Activated CD8-positive, alpha-beta T cell treated with anti-CD3 and anti-CD28 coated beads, Interleukin-2, amount 10 ng/mL, durations not matched to agents 7 days and 5 days (primary cell): ENCODE measurements around the gene CCDC59. TPM values are rescaled to one million over a fixed set of nuclear protein-coding genes. Genes with fewer than 3 reads are reported as not detected.

Experiments
- ATAC-seq: fragments of 150-1000 bp; cut with Tn5 transposase; one replicate; pipeline ENCODE4 v1.10.0; 2021; ENCODE audit warnings: moderate library complexity
- CTCF ChIA-PET: fragments of 350-600 bp; sonication (Branson Sonifier 250); formaldehyde crosslinking; loops from one replicate; lab custom pipeline; 2021; ENCODE audit warnings: antibody characterized with exemption; lab: Charles Lee
- POLR2A ChIA-PET: fragments of 350-600 bp; sonication (Branson Sonifier 250); formaldehyde crosslinking; loops from one replicate; lab custom pipeline; 2021; ENCODE audit warnings: antibody characterized with exemption; lab: Charles Lee
- DNase-seq: peaks from one replicate; pipeline ENCODE4 v3.0.0-alpha.2; 2020
- H3K27ac Mint-ChIP-seq: one replicate; pipeline ENCODE4 v1.8.0; 2021; ENCODE audit warnings: mild to moderate bottlenecking, mixed read lengths
- H3K27me3 Mint-ChIP-seq: one replicate; pipeline ENCODE4 v1.8.0; 2021; ENCODE audit warnings: low read depth, mixed read lengths
- H3K36me3 Mint-ChIP-seq: one replicate; pipeline ENCODE4 v1.8.0; 2021; ENCODE audit warnings: low read depth, mixed read lengths
- H3K4me1 Mint-ChIP-seq: one replicate; pipeline ENCODE4 v1.8.0; 2021; ENCODE audit warnings: low read depth, mixed read lengths
- H3K4me3 Mint-ChIP-seq: one replicate; pipeline ENCODE4 v1.8.0; 2021; ENCODE audit warnings: mild to moderate bottlenecking, mixed read lengths
- H3K9me3 Mint-ChIP-seq: one replicate; pipeline ENCODE4 v1.8.0; 2022; ENCODE audit warnings: mixed read lengths; ENCODE audit not compliant: insufficient read depth
- total RNA-seq, 2 experiments: library from RNA; stranded (reverse); gene quantifications; one replicate each; pipeline ENCODE4 v1.2.3, GENCODE V29; 2021

Gene CCDC59, protein sequence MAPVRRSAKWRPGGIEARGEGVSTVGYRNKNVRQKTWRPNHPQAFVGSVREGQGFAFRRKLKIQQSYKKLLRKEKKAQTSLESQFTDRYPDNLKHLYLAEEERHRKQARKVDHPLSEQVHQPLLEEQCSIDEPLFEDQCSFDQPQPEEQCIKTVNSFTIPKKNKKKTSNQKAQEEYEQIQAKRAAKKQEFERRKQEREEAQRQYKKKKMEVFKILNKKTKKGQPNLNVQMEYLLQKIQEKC
- total RNA-seq = 10 to 100 TPM; 45.1 to 49.0 TPM

GRCh38 chr12:82358200-82359114, at the start of gene CCDC59, which contains the start of gene METTL25:
Gene CCDC59, minus strand, starts transcription at chr12:82358387. Its CDS starts 11 bp downstream, at chr12:82358376.
Gene METTL25, plus strand, starts transcription at chr12:82358529. Its CDS starts 37 bp downstream, at chr12:82358566.
- ATAC-seq (peak; percentile 97), DNase-seq (peak; percentile 97)
- peak within 1 kb of the TSS; percentile 93 for H3K4me3 Mint-ChIP-seq
- CTCF ChIA-PET = interaction anchor here (0.6 to 3.3 kb wide), 10 partner anchors 8 to 760 kb away, joined by 3 to 20 read pairs (median 7); partner anchors contain the start of gene TMTC2
- H3K36me3 Mint-ChIP-seq = peaks cover 41% of the 10 kb centered on the region
- H3K9me3 Mint-ChIP-seq = no peaks in the 10 kb centered on the region
- POLR2A ChIA-PET = interaction anchor here (1.0 to 1.2 kb wide), 4 partner anchors 12 to 328 kb away, joined by 3 to 8 read pairs (median 4); partner anchors contain the start of gene TMTC2
- H3K27ac Mint-ChIP-seq = peak within 1 kb of the TSS; percentile 99
- H3K4me1 Mint-ChIP-seq = peaks cover 42% of the 10 kb centered on the region
- no peaks in the 10 kb centered on the region for H3K27me3 Mint-ChIP-seq

DNA sequence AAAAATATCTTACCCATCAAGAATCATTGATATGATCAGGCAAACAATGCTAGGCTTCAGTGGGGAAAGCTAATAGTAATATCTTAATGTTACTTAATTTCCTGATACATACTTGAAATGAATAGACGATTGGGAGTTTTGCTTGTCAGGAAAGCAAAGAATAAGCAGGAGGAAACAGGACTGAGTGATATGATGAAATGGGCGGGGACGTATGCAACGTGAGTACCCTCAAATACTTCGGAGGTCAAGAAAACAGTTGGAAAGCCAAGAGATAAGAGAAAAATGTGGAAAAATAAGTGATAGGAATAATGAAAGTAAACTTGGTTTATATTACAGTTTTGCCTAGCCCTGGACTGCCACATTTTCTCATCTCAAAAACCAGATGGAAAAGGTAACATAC, 49.3 kb upstream of the CCDC59 start:
- ATAC-seq (no peak), DNase-seq (no peak)
- ChIA-PET POLR2A (no interaction called here), CTCF (no interaction called here)
- Mint-ChIP-seq H3K4me1 (no peaks in the 10 kb centered on the region), H3K36me3 (peaks cover 2% of the 10 kb centered on the region), H3K9me3 (no peaks in the 10 kb centered on the region), H3K27ac (no peak overlapping the region), H3K4me3 (no peak overlapping the region), H3K27me3 (no peaks in the 10 kb centered on the region)

DNA sequence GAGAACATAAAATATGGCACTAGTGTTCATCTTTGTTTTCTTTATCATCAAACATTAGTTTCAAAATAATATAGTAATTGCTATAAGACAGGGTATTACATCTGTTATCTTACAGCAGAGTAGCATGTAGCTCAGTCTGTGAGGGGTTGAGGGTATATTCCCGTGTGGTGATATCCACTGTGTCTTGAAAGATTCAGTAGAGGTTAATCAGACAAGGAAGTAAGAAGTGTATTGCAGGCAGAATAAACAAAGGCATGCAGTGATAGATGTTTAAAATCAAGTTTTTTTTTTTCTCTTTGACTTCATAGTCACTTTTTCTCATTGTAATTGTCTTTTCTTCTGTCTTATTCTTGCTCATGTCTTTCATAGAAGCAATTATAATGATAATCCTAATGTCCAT, 48.5 kb upstream of the CCDC59 start:
- no peaks in the 10 kb centered on the region for H3K4me1 Mint-ChIP-seq
- peaks cover 2% of the 10 kb centered on the region for H3K36me3 Mint-ChIP-seq
- H3K9me3 Mint-ChIP-seq = no peaks in the 10 kb centered on the region
- CTCF ChIA-PET = no interaction called here
- no peaks in the 10 kb centered on the region for H3K27me3 Mint-ChIP-seq
- no peak for ATAC-seq
- H3K27ac Mint-ChIP-seq = no peak overlapping the region
- H3K4me3 Mint-ChIP-seq = no peak overlapping the region
- POLR2A ChIA-PET = no interaction called here
- DNase-seq = no peak

DNA sequence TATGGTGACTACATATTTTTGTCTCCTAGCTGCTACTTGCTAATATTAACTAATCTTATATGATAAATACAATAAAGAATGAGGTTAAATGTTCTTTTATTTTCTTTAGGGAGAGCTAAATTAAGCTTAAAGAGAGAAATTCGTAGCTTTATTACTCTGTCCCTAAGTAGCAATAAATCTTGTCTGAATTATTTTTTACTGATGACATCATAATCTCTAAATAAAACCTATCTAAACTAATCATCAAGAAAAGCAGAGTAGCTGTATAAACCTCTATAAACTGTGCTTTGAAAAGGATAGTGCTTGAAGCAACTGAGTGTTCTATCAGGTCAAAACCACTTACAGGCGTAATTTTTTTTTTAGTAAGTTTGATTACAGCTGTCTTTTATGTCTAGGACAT, 42.6 kb upstream of the CCDC59 start:
- no peak for DNase-seq
- CTCF ChIA-PET = interaction anchor here (0.9 kb wide), 1 partner anchor 26 kb away, joined by 3 read pairs; no protein-coding TSS in a partner anchor
- Mint-ChIP-seq H3K4me3 (no peak overlapping the region), H3K27ac (no peak overlapping the region), H3K9me3 (no peaks in the 10 kb centered on the region), H3K4me1 (no peaks in the 10 kb centered on the region), H3K36me3 (peaks cover 2% of the 10 kb centered on the region), H3K27me3 (no peaks in the 10 kb centered on the region)
- POLR2A ChIA-PET = no interaction called here
- ATAC-seq = no peak

DNA sequence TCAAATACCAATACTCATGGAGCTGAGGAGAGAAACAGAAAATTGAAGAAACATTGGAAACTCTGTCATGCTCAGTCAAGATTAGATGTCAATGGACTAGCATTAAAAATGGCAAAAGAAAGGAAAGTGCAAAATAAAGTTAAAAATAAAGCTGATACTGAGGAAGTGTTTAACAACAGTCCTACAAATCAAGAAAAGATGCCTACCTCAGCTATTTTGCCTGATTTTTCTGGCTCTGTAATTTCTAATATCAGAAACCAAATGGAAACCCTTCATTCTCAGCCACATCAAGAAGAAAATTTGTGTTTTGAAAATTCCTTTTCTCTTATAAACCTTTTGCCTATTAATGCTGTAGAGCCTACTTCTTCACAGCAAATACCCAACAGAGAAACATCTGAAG, 40.7 kb upstream of the CCDC59 start:
- Mint-ChIP-seq H3K27me3 (no peaks in the 10 kb centered on the region), H3K27ac (no peak overlapping the region), H3K36me3 (no peaks in the 10 kb centered on the region), H3K9me3 (no peaks in the 10 kb centered on the region), H3K4me1 (no peaks in the 10 kb centered on the region), H3K4me3 (no peak overlapping the region)
- no peak for ATAC-seq
- CTCF ChIA-PET = no interaction called here
- no peak for DNase-seq
- POLR2A ChIA-PET = no interaction called here

GRCh38 chr12:82383930-82384552, 25.9 kb upstream of the CCDC59 start:
- Mint-ChIP-seq H3K36me3 (no peaks in the 10 kb centered on the region), H3K4me1 (no peaks in the 10 kb centered on the region), H3K27me3 (no peaks in the 10 kb centered on the region), H3K4me3 (no peak overlapping the region), H3K27ac (no peak overlapping the region), H3K9me3 (no peaks in the 10 kb centered on the region)
- DNase-seq = no peak
- no peak for ATAC-seq
- POLR2A ChIA-PET = no interaction called here
- CTCF ChIA-PET = interaction anchor here (0.9 kb wide), 1 partner anchor 23 kb away, joined by 3 read pairs; no protein-coding TSS in a partner anchor

- ChIA-PET CTCF (interaction anchor here (2.8 kb wide), 1 partner anchor 21 kb away, joined by 9 read pairs; the partner anchor contains the start of genes CCDC59 and METTL25), POLR2A (no interaction called here)
- ATAC-seq (no peak), DNase-seq (no peak)
- no peak overlapping the region for H3K27ac Mint-ChIP-seq
- no peak overlapping the region for H3K4me3 Mint-ChIP-seq
- no peaks in the 10 kb centered on the region for H3K27me3 Mint-ChIP-seq
- no peaks in the 10 kb centered on the region for H3K4me1 Mint-ChIP-seq
- H3K36me3 Mint-ChIP-seq = peaks cover under 1% of the 10 kb centered on the region
- H3K9me3 Mint-ChIP-seq = no peaks in the 10 kb centered on the region
Measured at GRCh38 chr12:82378997-82379396, 20.8 kb upstream of the CCDC59 start.

GRCh38 chr12:82375201-82375600, 17.0 kb upstream of the CCDC59 start:
- ChIA-PET CTCF (interaction anchor here (1.0 to 2.6 kb wide), 2 partner anchors 10 to 17 kb away, joined by 3 to 11 read pairs; partner anchors contain the start of genes CCDC59 and METTL25), POLR2A (no interaction called here)
- H3K36me3 Mint-ChIP-seq = peaks cover 16% of the 10 kb centered on the region
- H3K4me1 Mint-ChIP-seq = no peaks in the 10 kb centered on the region
- no peak overlapping the region for H3K27ac Mint-ChIP-seq
- no peak overlapping the region for H3K4me3 Mint-ChIP-seq
- peaks cover 7% of the 10 kb centered on the region for H3K9me3 Mint-ChIP-seq
- no peak for ATAC-seq
- H3K27me3 Mint-ChIP-seq = no peaks in the 10 kb centered on the region
- no peak for DNase-seq

GRCh38 chr12:82366197-82366596, 8.0 kb upstream of the CCDC59 start:
- POLR2A ChIA-PET = no interaction called here
- peaks cover 3% of the 10 kb centered on the region for H3K36me3 Mint-ChIP-seq

GRCh38 chr12:82363990-82364389, 5.8 kb upstream of the CCDC59 start:
- peaks cover 13% of the 10 kb centered on the region for H3K36me3 Mint-ChIP-seq
- no peaks in the 10 kb centered on the region for H3K9me3 Mint-ChIP-seq

More at GRCh38 chr12:82366197-82366596, 8.0 kb upstream of the CCDC59 start:
- no peak for DNase-seq
- Mint-ChIP-seq H3K27me3 (no peaks in the 10 kb centered on the region), H3K27ac (no peak overlapping the region), H3K4me1 (peaks cover 3% of the 10 kb centered on the region), H3K4me3 (no peak overlapping the region), H3K9me3 (no peaks in the 10 kb centered on the region)
- no peak for ATAC-seq
- CTCF ChIA-PET = interaction anchor here (4.3 kb wide), 1 partner anchor 9 kb away, joined by 20 read pairs; the partner anchor contains the start of genes CCDC59 and METTL25

DNA sequence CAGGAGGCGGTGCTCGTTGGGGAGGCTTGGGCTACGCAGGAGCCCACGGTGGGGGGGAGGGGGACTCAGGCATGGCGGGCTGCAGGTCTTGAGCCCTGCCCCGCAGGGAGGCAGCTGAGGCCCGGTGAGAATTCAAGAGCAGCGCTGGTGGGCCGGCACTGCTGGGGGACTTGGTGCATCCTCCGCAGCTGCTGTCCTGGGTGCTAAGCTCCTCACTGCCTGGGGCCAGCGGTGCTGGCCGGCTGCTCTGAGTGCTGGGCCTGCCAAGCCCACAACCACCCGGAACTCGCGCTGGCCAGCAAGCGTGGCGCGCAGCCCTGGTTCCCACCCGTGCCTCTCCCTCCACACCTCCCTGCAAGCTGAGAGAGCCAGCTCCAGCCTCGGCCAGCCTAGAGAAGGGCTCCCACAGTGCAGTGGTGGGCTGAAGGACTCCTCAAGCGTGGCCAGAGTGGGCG, 3.3 kb upstream of the CCDC59 start:
- H3K9me3 Mint-ChIP-seq = no peaks in the 10 kb centered on the region
- H3K27me3 Mint-ChIP-seq = no peaks in the 10 kb centered on the region
- ATAC-seq (no peak), DNase-seq (no peak)
- peaks cover 20% of the 10 kb centered on the region for H3K36me3 Mint-ChIP-seq
- H3K4me3 Mint-ChIP-seq = no peak overlapping the region
- POLR2A ChIA-PET = no interaction called here
- CTCF ChIA-PET = no interaction called here
- H3K27ac Mint-ChIP-seq = no peak overlapping the region
- peaks cover 26% of the 10 kb centered on the region for H3K4me1 Mint-ChIP-seq

More at GRCh38 chr12:82363990-82364389, 5.8 kb upstream of the CCDC59 start:
- DNase-seq = no peak
- Mint-ChIP-seq H3K27me3 (no peaks in the 10 kb centered on the region), H3K4me1 (peaks cover 17% of the 10 kb centered on the region), H3K27ac (no peak overlapping the region), H3K4me3 (no peak overlapping the region)
- CTCF ChIA-PET = no interaction called here
- POLR2A ChIA-PET = no interaction called here
- ATAC-seq = no peak
